Erythroblast (primary cell): ENCODE data around the gene WDR1.

Source experiments
- GATA1 ChIP-seq: IDR thresholded peaks from 2 replicates; pipeline ENCODE4 v1.6.1; 2011; ENCODE audit warnings: low read depth, mild to moderate bottlenecking, control low read depth, low read length, moderate library complexity
- POLR2A ChIP-seq: IDR thresholded peaks from 2 replicates; pipeline ENCODE4 v1.6.1; 2011; ENCODE audit warnings: mild to moderate bottlenecking, low read length

- TF ChIP-seq POLR2A (no peak), GATA1 (no peak)
Observed at GRCh38 chr4:10086506-10087120, 30.0 kb downstream of the WDR1 start.
